HepG2 (cell line): ENCODE results near the gene BRCA2. TPM values are rescaled to one million over a fixed set of nuclear protein-coding genes. Genes with fewer than 3 reads are reported as not detected.

ENCODE experiments used
- ADNP ChIP-seq: sonication (generic); formaldehyde crosslinking; IDR thresholded peaks from 2 replicates; pipeline ENCODE4 v1.4.0; 2020; ENCODE audit warnings: missing genetic modification reagents
- CEBPG ChIP-seq: IDR thresholded peaks from 2 replicates; pipeline ENCODE4 v1.6.1; 2016
- ERF ChIP-seq: IDR thresholded peaks from 2 replicates; pipeline ENCODE4 v1.6.1; 2018; ENCODE audit warnings: missing biosample characterization, missing genetic modification reagents
- GTF3A ChIP-seq: sonication (generic); formaldehyde crosslinking; conservative IDR thresholded peaks from 2 replicates; pipeline ENCODE4 v1.4.0; 2020; ENCODE audit warnings: mild to moderate bottlenecking, missing genetic modification reagents
- HCFC1 ChIP-seq: fragments of 150-350 bp; IDR thresholded peaks from 2 replicates; pipeline ENCODE4 v1.6.1; 2014; ENCODE audit warnings: low read depth, low read length
- KLF12 ChIP-seq: sonication (generic); formaldehyde crosslinking; IDR thresholded peaks from 2 replicates; pipeline ENCODE4 v1.4.0; 2020; ENCODE audit warnings: missing genetic modification reagents, borderline replicate concordance
- TRIM24 ChIP-seq: sonication (generic); formaldehyde crosslinking; IDR thresholded peaks from 2 replicates; pipeline ENCODE4 v1.8.0; 2022; ENCODE audit warnings: mild to moderate bottlenecking, missing genetic modification reagents
- ZFAT ChIP-seq: sonication (generic); formaldehyde crosslinking; conservative IDR thresholded peaks from 2 replicates; pipeline ENCODE4 v1.8.1; 2023; ENCODE audit warnings: missing genetic modification reagents, inconsistent platforms
- ZNF557 ChIP-seq: sonication (generic); formaldehyde crosslinking; IDR thresholded peaks from 2 replicates; pipeline ENCODE4 v1.4.0; 2020; ENCODE audit warnings: missing genetic modification reagents
- ZNF761 ChIP-seq: sonication (generic); formaldehyde crosslinking; conservative IDR thresholded peaks from 2 replicates; pipeline ENCODE4 v1.4.0; 2020; ENCODE audit warnings: mild to moderate bottlenecking, missing genetic modification reagents
- polyA plus RNA-seq, 8 experiments: library from polyadenylated mRNA; depleted of rRNA in 3 of 8; stranded (reverse) in 7 of 8; unstranded in 1 of 8; fragments of >200 nt; fragmentation: Illumina TruSeq in 4 of 8; extraction: Trizol in 4 of 8; gene quantifications; 2 replicates each; pipeline versions ENCODE4 v1.2.1 to v1.2.3, GENCODE V29; 2011 to 2016; ENCODE audit warnings: low read depth in 4 of 8, missing spikeins in 1 of 8, mixed read lengths in 1 of 8; ENCODE audit not compliant: insufficient read depth in 1 of 8
- total RNA-seq, 5 experiments: library from RNA; depleted of rRNA; stranded (reverse); fragments of >200 nt; fragmentation: Illumina TruSeq; extraction: Trizol; gene quantifications; 2 replicates each; pipeline ENCODE4 v1.2.3, GENCODE V29; 2016; ENCODE audit warnings: low read depth in 1 of 5
- TF ChIP-seq, protein P1 (sequence below): fragments of 450-650 bp; IDR thresholded peaks from 2 replicates; pipeline ENCODE4 v1.6.1; 2016
- TF ChIP-seq, protein P2 (sequence below): sonication (generic); formaldehyde crosslinking; conservative IDR thresholded peaks from 2 replicates; pipeline ENCODE4 v1.4.0; 2020; ENCODE audit warnings: missing genetic modification reagents
- TF ChIP-seq, protein P3 (sequence below): sonication (generic); formaldehyde crosslinking; IDR thresholded peaks from 2 replicates; pipeline ENCODE4 v1.4.0; 2020; ENCODE audit warnings: missing genetic modification reagents
- TF ChIP-seq, protein P4 (sequence below): sonication (generic); formaldehyde crosslinking; IDR thresholded peaks from 2 replicates; pipeline ENCODE4 v1.4.0; 2020; ENCODE audit warnings: mild to moderate bottlenecking, missing genetic modification reagents, borderline replicate concordance

The BRCA2 gene
- total and polyA plus RNA-seq, 2 of the 13 experiments (the other 11 are each of a cell fraction or from before 2014, with no cell fraction given), result 3.1 to 24.6 TPM

DNA sequence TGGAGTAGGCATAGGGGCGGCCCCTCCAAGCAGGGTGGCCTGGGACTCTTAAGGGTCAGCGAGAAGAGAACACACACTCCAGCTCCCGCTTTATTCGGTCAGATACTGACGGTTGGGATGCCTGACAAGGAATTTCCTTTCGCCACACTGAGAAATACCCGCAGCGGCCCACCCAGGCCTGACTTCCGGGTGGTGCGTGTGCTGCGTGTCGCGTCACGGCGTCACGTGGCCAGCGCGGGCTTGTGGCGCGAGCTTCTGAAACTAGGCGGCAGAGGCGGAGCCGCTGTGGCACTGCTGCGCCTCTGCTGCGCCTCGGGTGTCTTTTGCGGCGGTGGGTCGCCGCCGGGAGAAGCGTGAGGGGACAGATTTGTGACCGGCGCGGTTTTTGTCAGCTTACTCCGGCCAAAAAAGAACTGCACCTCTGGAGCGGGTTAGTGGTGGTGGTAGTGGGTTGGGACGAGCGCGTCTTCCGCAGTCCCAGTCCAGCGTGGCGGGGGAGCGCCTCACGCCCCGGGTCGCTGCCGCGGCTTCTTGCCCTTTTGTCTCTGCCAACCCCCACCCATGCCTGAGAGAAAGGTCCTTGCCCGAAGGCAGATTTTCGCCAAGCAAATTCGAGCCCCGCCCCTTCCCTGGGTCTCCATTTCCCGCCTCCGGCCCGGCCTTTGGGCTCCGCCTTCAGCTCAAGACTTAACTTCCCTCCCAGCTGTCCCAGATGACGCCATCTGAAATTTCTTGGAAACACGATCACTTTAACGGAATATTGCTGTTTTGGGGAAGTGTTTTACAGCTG, at the start of gene BRCA2, which contains the start of gene ZAR1L (continued):
- TF ChIP-seq ZNF761 (CRISPR knock-in tag), result peak; percentile 85; the same call in 1 of the 2 replicates
- TF ChIP-seq CEBPG (CRISPR knock-in tag), result no peak; the same call in 1 of the 2 replicates
- TF ChIP-seq ERF (CRISPR knock-in tag), result peak; percentile 54; the same call in 1 of the 2 replicates
- no peak for TF ChIP-seq TRIM24 (CRISPR knock-in tag)
- peak; percentile 40; the same call in 1 of the 2 replicates for TF ChIP-seq HCFC1
- TF ChIP-seq, protein P1, sequence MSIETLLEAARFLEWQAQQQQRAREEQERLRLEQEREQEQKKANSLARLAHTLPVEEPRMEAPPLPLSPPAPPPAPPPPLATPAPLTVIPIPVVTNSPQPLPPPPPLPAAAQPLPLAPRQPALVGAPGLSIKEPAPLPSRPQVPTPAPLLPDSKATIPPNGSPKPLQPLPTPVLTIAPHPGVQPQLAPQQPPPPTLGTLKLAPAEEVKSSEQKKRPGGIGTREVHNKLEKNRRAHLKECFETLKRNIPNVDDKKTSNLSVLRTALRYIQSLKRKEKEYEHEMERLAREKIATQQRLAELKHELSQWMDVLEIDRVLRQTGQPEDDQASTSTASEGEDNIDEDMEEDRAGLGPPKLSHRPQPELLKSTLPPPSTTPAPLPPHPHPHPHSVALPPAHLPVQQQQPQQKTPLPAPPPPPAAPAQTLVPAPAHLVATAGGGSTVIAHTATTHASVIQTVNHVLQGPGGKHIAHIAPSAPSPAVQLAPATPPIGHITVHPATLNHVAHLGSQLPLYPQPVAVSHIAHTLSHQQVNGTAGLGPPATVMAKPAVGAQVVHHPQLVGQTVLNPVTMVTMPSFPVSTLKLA, result peak; percentile 60
- no peak for TF ChIP-seq GTF3A
- peak; percentile 63; the same call in 1 of the 2 replicates for TF ChIP-seq KLF12
- no peak for TF ChIP-seq ZFAT (CRISPR knock-in tag)
- TF ChIP-seq, protein P2, sequence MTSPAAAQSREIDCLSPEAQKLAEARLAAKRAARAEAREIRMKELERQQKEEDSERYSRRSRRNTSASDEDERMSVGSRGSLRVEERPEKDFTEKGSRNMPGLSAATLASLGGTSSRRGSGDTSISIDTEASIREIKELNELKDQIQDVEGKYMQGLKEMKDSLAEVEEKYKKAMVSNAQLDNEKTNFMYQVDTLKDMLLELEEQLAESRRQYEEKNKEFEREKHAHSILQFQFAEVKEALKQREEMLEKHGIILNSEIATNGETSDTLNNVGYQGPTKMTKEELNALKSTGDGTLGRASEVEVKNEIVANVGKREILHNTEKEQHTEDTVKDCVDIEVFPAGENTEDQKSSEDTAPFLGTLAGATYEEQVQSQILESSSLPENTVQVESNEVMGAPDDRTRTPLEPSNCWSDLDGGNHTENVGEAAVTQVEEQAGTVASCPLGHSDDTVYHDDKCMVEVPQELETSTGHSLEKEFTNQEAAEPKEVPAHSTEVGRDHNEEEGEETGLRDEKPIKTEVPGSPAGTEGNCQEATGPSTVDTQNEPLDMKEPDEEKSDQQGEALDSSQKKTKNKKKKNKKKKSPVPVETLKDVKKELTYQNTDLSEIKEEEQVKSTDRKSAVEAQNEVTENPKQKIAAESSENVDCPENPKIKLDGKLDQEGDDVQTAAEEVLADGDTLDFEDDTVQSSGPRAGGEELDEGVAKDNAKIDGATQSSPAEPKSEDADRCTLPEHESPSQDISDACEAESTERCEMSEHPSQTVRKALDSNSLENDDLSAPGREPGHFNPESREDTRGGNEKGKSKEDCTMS (CRISPR knock-in tag), result no peak
- TF ChIP-seq ADNP (CRISPR knock-in tag), result no peak
- TF ChIP-seq, protein P3, sequence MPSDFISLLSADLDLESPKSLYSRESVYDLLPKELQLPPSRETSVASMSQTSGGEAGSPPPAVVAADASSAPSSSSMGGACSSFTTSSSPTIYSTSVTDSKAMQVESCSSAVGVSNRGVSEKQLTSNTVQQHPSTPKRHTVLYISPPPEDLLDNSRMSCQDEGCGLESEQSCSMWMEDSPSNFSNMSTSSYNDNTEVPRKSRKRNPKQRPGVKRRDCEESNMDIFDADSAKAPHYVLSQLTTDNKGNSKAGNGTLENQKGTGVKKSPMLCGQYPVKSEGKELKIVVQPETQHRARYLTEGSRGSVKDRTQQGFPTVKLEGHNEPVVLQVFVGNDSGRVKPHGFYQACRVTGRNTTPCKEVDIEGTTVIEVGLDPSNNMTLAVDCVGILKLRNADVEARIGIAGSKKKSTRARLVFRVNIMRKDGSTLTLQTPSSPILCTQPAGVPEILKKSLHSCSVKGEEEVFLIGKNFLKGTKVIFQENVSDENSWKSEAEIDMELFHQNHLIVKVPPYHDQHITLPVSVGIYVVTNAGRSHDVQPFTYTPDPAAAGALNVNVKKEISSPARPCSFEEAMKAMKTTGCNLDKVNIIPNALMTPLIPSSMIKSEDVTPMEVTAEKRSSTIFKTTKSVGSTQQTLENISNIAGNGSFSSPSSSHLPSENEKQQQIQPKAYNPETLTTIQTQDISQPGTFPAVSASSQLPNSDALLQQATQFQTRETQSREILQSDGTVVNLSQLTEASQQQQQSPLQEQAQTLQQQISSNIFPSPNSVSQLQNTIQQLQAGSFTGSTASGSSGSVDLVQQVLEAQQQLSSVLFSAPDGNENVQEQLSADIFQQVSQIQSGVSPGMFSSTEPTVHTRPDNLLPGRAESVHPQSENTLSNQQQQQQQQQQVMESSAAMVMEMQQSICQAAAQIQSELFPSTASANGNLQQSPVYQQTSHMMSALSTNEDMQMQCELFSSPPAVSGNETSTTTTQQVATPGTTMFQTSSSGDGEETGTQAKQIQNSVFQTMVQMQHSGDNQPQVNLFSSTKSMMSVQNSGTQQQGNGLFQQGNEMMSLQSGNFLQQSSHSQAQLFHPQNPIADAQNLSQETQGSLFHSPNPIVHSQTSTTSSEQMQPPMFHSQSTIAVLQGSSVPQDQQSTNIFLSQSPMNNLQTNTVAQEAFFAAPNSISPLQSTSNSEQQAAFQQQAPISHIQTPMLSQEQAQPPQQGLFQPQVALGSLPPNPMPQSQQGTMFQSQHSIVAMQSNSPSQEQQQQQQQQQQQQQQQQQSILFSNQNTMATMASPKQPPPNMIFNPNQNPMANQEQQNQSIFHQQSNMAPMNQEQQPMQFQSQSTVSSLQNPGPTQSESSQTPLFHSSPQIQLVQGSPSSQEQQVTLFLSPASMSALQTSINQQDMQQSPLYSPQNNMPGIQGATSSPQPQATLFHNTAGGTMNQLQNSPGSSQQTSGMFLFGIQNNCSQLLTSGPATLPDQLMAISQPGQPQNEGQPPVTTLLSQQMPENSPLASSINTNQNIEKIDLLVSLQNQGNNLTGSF (CRISPR knock-in tag), result no peak
- TF ChIP-seq, protein P4, sequence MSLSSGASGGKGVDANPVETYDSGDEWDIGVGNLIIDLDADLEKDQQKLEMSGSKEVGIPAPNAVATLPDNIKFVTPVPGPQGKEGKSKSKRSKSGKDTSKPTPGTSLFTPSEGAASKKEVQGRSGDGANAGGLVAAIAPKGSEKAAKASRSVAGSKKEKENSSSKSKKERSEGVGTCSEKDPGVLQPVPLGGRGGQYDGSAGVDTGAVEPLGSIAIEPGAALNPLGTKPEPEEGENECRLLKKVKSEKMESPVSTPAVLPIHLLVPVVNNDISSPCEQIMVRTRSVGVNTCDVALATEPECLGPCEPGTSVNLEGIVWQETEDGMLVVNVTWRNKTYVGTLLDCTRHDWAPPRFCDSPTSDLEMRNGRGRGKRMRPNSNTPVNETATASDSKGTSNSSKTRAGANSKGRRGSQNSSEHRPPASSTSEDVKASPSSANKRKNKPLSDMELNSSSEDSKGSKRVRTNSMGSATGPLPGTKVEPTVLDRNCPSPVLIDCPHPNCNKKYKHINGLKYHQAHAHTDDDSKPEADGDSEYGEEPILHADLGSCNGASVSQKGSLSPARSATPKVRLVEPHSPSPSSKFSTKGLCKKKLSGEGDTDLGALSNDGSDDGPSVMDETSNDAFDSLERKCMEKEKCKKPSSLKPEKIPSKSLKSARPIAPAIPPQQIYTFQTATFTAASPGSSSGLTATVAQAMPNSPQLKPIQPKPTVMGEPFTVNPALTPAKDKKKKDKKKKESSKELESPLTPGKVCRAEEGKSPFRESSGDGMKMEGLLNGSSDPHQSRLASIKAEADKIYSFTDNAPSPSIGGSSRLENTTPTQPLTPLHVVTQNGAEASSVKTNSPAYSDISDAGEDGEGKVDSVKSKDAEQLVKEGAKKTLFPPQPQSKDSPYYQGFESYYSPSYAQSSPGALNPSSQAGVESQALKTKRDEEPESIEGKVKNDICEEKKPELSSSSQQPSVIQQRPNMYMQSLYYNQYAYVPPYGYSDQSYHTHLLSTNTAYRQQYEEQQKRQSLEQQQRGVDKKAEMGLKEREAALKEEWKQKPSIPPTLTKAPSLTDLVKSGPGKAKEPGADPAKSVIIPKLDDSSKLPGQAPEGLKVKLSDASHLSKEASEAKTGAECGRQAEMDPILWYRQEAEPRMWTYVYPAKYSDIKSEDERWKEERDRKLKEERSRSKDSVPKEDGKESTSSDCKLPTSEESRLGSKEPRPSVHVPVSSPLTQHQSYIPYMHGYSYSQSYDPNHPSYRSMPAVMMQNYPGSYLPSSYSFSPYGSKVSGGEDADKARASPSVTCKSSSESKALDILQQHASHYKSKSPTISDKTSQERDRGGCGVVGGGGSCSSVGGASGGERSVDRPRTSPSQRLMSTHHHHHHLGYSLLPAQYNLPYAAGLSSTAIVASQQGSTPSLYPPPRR (CRISPR knock-in tag), result no peak
- TF ChIP-seq ZNF557 (CRISPR knock-in tag), result no peak; the same call in 1 of the 2 replicates
